Naive thymus-derived CD4-positive, alpha-beta T cell (primary cell): ENCODE measurements around the gene COL4A5. TPM values are rescaled to one million over a fixed set of nuclear protein-coding genes. Genes with fewer than 3 reads are reported as not detected.

ENCODE experiments used
- ATAC-seq: fragments of 150-1000 bp; cut with Tn5 transposase; 2 replicates; pipeline ENCODE4 v1.10.0; 2021; ENCODE audit warnings: mild to moderate bottlenecking, moderate library complexity
- CTCF ChIA-PET: fragments of 350-600 bp; sonication (Branson Sonifier 250); formaldehyde crosslinking; loops from one replicate; lab custom pipeline; 2021; ENCODE audit warnings: antibody characterized with exemption; lab: Charles Lee
- POLR2A ChIA-PET: fragments of 350-600 bp; sonication (Branson Sonifier 250); formaldehyde crosslinking; loops from one replicate; lab custom pipeline; 2021; ENCODE audit warnings: antibody characterized with exemption, inconsistent platforms; lab: Charles Lee
- DNase-seq, 9 donors: peaks; one replicate each; pipeline versions ENCODE4 v3.0.0 to v3.0.0-alpha.2; 2020 to 2022; ENCODE audit warnings: mixed read lengths in 1 of 9
- H3K27ac ChIP-seq: one replicate; pipeline ENCODE4 v1.7.0; 2013; ENCODE audit warnings: mild to moderate bottlenecking, low read depth, low read length, moderate library complexity
- H3K27me3 ChIP-seq, 2 donors: one replicate each; pipeline ENCODE4 v1.7.0; 2013; ENCODE audit warnings: low read length in 2 of 2, mild to moderate bottlenecking in 2 of 2, moderate library complexity in 2 of 2; ENCODE audit not compliant: control insufficient read depth in 2 of 2, insufficient read depth in 2 of 2
- H3K36me3 ChIP-seq, 3 experiments: 1 replicate in 2 of 3; 2 replicates in 1 of 3; pipeline ENCODE4 v1.7.0; 2013; ENCODE audit warnings: low read length in 3 of 3, mild to moderate bottlenecking in 3 of 3, moderate library complexity in 1 of 3; ENCODE audit not compliant: insufficient read depth in 3 of 3, control insufficient read depth in 2 of 3
- H3K4me1 ChIP-seq, 2 donors: one replicate each; pipeline ENCODE4 v1.7.0; 2013; ENCODE audit warnings: low read length in 2 of 2, mild to moderate bottlenecking in 2 of 2, moderate library complexity in 1 of 2; ENCODE audit not compliant: control insufficient read depth in 2 of 2, insufficient read depth in 2 of 2
- H3K4me3 ChIP-seq: 2 replicates; pipeline ENCODE4 v1.7.0; 2013; ENCODE audit warnings: mild to moderate bottlenecking, low read length
- H3K9me3 ChIP-seq, 3 experiments: 1 replicate in 2 of 3; 2 replicates in 1 of 3; pipeline ENCODE4 v1.7.0; 2013; ENCODE audit warnings: low read length in 3 of 3; ENCODE audit not compliant: control insufficient read depth in 2 of 3
- H3K27ac Mint-ChIP-seq, 9 donors: one replicate each; pipeline ENCODE4 v1.8.0; 2020 to 2022; ENCODE audit warnings: mixed read lengths in 9 of 9, mild to moderate bottlenecking in 8 of 9, moderate library complexity in 5 of 9, inconsistent platforms in 2 of 9
- H3K27me3 Mint-ChIP-seq, 5 donors: one replicate each; pipeline ENCODE4 v1.8.0; 2021 to 2022; ENCODE audit warnings: mixed read lengths in 5 of 5, mild to moderate bottlenecking in 1 of 5
- H3K36me3 Mint-ChIP-seq, 5 donors: one replicate each; pipeline ENCODE4 v1.8.0; 2020 to 2022; ENCODE audit warnings: mixed read lengths in 5 of 5, mild to moderate bottlenecking in 3 of 5, inconsistent platforms in 1 of 5
- H3K4me1 Mint-ChIP-seq, 7 donors: one replicate each; pipeline ENCODE4 v1.8.0; 2020 to 2022; ENCODE audit warnings: mixed read lengths in 7 of 7, mild to moderate bottlenecking in 3 of 7, inconsistent platforms in 1 of 7
- H3K4me3 Mint-ChIP-seq, 10 donors: one replicate each; pipeline ENCODE4 v1.8.0; 2020 to 2022; ENCODE audit warnings: mild to moderate bottlenecking in 10 of 10, mixed read lengths in 10 of 10, moderate library complexity in 6 of 10, inconsistent platforms in 2 of 10
- H3K9me3 Mint-ChIP-seq, 11 donors: one replicate each; pipeline ENCODE4 v1.8.0; 2020 to 2022; ENCODE audit warnings: mixed read lengths in 11 of 11, mild to moderate bottlenecking in 4 of 11, inconsistent platforms in 1 of 11, moderate library complexity in 1 of 11
- intact Hi-C, 2 donors: fragments of 100-400 bp; cut with micrococcal nuclease; formaldehyde crosslinking; loops; one replicate each; pipeline ENCODE4 v1.15.1; 2023
- polyA plus RNA-seq, 2 donors: library from polyadenylated mRNA; unstranded; fragments of 300-500 nt; fragmentation: Illumina TruSeq; gene quantifications; one replicate each; pipeline ENCODE4 v1.2.3, GENCODE V29; 2021
- total RNA-seq, 6 experiments: library from RNA in 5 of 6; stranded (reverse) in 5 of 6; gene quantifications; 1 replicate in 5 of 6; 2 replicates in 1 of 6; pipeline ENCODE4 v1.2.3 and lab custom pipeline; 2021 to 2026

COL4A5 gene
- total and polyA plus RNA-seq, 7 experiments from 2014 or later, result not detected

DNA sequence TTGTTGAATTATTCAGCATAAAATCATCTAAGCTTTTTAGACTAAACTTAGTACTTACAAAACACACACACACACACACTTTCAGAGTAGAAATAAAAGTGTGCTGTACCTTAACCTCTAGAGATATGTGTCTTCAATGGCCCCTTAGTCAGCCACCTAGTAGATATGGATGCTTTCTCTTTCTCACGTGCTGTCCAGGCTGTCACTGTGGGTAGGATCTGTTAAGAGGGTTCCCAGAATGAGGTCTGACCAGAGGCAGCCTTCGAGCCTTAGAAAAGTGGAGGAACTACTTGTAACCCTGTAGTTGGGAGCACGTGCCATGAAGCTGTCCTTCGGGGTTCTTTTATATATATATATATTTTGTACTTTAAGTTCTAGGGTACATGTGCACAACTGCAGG lies 117.9 kb downstream of the COL4A5 start:
- Mint-ChIP-seq H3K36me3 (no peaks in the 10 kb centered on the region), H3K9me3 (peaks cover 0 to 3% (median 0%) of the 10 kb centered on the region in 11 donors), H3K4me3 (no peak overlapping the region), H3K27ac (no peak overlapping the region), H3K27me3 (no peaks in the 10 kb centered on the region), H3K4me1 (no peaks in the 10 kb centered on the region)
- ATAC-seq (no peak), DNase-seq (no peak)
- POLR2A ChIA-PET, result no interaction called here
- Histone ChIP-seq H3K9me3 (no peaks in the 10 kb centered on the region), H3K4me3 (no peak overlapping the region), H3K36me3 (no peaks in the 10 kb centered on the region), H3K27ac (no peak overlapping the region), H3K27me3 (no peaks in the 10 kb centered on the region), H3K4me1 (no peaks in the 10 kb centered on the region)
- CTCF ChIA-PET, result no interaction called here
- intact Hi-C loops, result no loop called here

DNA sequence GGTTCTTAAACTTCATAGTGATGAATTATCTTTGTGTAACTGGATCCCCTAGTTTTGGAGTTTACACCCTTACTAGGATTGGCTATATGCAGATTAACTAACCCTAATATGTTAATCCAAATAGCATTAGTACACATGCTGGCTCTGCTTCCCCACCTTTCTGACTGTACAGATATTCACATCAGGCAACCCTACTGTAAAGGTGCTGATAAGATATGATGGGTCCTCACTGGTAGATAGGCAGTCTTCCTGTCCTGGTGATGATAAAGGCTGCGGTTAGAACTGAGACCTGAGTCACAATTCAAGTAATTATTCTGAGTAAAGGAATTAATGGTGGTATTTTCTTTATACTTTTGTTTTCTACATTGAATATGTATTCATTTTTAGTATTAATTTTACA lies 118.6 kb downstream of the COL4A5 start:
- no peak for ATAC-seq
- no peaks in the 10 kb centered on the region for H3K4me1 ChIP-seq
- ChIA-PET CTCF (no interaction called here), POLR2A (no interaction called here)
- no peaks in the 10 kb centered on the region for H3K27me3 ChIP-seq
- no peak overlapping the region for H3K27ac ChIP-seq
- H3K9me3 ChIP-seq, result no peaks in the 10 kb centered on the region
- no peak overlapping the region for H3K4me3 ChIP-seq
- no peak for DNase-seq
- no peaks in the 10 kb centered on the region for H3K36me3 Mint-ChIP-seq
- peaks cover 0 to 3% (median 0%) of the 10 kb centered on the region in 11 donors for H3K9me3 Mint-ChIP-seq
- intact Hi-C loops, result no loop called here
- no peaks in the 10 kb centered on the region for H3K36me3 ChIP-seq
- H3K4me3 Mint-ChIP-seq, result no peak overlapping the region
- H3K27ac Mint-ChIP-seq, result no peak overlapping the region
- H3K4me1 Mint-ChIP-seq, result no peaks in the 10 kb centered on the region
- no peaks in the 10 kb centered on the region for H3K27me3 Mint-ChIP-seq

DNA sequence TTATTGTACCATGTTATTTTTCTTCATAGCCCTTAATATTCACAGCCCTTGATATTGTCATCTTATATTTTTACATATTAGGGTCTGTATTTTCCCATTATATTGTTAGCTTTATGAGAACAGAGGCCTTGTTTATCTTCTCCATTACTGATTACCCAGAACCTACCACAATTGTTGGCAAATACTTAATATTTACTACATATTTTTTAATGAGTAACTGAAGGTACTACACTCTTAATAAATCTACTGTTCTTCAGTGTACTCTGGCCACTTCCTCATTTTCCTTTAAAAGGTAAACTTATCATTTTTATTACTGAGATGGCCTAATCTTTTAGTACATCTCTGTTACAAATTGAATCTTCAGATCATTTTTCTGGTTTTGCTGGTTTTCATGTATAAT lies 133.5 kb downstream of the COL4A5 start:
- H3K4me3 ChIP-seq, result no peak overlapping the region
- no peak overlapping the region for H3K4me3 Mint-ChIP-seq
- peaks cover 0 to 4% (median 0%) of the 10 kb centered on the region in 11 donors for H3K9me3 Mint-ChIP-seq
- no peaks in the 10 kb centered on the region for H3K4me1 Mint-ChIP-seq
- intact Hi-C loops, result no loop called here
- no peaks in the 10 kb centered on the region for H3K4me1 ChIP-seq
- H3K27ac Mint-ChIP-seq, result no peak overlapping the region
- H3K27me3 ChIP-seq, result no peaks in the 10 kb centered on the region
- no peaks in the 10 kb centered on the region for H3K9me3 ChIP-seq
- ChIA-PET CTCF (no interaction called here), POLR2A (no interaction called here)
- H3K27me3 Mint-ChIP-seq, result no peaks in the 10 kb centered on the region
- ATAC-seq, result no peak
- no peak for DNase-seq
- no peaks in the 10 kb centered on the region for H3K36me3 ChIP-seq
- H3K36me3 Mint-ChIP-seq, result no peaks in the 10 kb centered on the region
- H3K27ac ChIP-seq, result no peak overlapping the region

DNA sequence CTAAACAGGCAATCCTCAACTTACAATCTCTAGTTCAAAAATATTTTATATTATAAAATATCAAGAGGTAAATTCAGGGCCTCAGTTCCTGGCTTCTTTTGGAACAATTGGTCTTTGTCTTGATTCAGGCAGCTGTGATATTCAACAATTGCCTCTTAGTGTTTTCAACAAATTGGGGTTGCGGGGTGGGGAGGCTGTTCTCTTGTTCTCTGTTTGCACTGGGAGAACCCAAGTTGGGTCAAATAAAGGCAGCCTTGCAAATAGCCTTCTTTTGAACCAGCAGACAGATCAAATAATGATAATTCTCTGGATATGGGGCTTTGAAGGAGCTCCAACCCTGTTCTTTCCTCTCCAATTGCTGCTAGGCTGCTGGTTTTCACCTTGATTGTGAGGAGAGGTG lies 142.5 kb downstream of the COL4A5 start:
- intact Hi-C loops, result no loop called here
- Histone ChIP-seq H3K4me3 (no peak overlapping the region), H3K27me3 (no peaks in the 10 kb centered on the region), H3K4me1 (no peaks in the 10 kb centered on the region), H3K27ac (no peak overlapping the region), H3K9me3 (no peaks in the 10 kb centered on the region), H3K36me3 (no peaks in the 10 kb centered on the region)
- DNase-seq, result no peak
- Mint-ChIP-seq H3K9me3 (peaks cover 0 to 3% (median 0%) of the 10 kb centered on the region in 11 donors), H3K27me3 (no peaks in the 10 kb centered on the region), H3K4me1 (no peaks in the 10 kb centered on the region), H3K36me3 (no peaks in the 10 kb centered on the region), H3K27ac (no peak overlapping the region), H3K4me3 (no peak overlapping the region)
- no peak for ATAC-seq
- POLR2A ChIA-PET, result no interaction called here
- CTCF ChIA-PET, result no interaction called here

DNA sequence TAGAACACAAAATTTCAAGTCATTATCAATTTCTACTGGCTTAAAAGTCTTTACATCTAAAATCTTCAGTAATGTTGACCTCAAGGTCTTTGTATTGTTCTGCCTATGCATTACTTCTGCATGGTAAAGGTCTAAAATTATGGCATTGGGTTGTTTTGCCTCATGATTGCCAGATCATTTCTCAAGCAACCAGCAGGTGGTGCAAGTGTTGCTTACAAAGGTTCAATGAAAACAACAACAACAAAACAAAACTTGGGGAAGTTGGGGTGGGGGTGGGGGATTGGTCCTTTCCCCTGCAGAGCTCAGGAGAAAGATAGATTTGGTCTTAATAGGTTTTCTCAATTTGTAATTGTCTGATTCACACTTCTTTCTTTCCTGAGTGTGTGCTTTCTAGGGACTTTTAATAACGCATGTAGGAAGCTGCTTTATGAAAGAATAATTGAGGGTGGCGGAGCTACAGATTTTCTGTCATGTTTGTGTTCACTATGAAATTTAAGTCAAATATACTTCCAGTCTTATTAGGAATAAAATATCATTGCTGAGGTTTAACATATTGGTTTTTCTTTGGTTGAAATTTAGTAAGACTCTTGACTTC lies 145.1 kb downstream of the COL4A5 start:
- Histone ChIP-seq H3K27ac (no peak overlapping the region), H3K36me3 (no peaks in the 10 kb centered on the region), H3K4me1 (no peaks in the 10 kb centered on the region), H3K4me3 (no peak overlapping the region), H3K27me3 (no peaks in the 10 kb centered on the region), H3K9me3 (no peaks in the 10 kb centered on the region)
- DNase-seq (no peak), ATAC-seq (no peak)
- no peaks in the 10 kb centered on the region for H3K27me3 Mint-ChIP-seq
- H3K27ac Mint-ChIP-seq, result no peak overlapping the region
- no peaks in the 10 kb centered on the region for H3K4me1 Mint-ChIP-seq
- no peak overlapping the region for H3K4me3 Mint-ChIP-seq
- POLR2A ChIA-PET, result no interaction called here
- CTCF ChIA-PET, result no interaction called here
- H3K36me3 Mint-ChIP-seq, result no peaks in the 10 kb centered on the region
- intact Hi-C loops, result no loop called here
- H3K9me3 Mint-ChIP-seq, result peaks cover 0 to 1% (median 0%) of the 10 kb centered on the region in 11 donors

DNA sequence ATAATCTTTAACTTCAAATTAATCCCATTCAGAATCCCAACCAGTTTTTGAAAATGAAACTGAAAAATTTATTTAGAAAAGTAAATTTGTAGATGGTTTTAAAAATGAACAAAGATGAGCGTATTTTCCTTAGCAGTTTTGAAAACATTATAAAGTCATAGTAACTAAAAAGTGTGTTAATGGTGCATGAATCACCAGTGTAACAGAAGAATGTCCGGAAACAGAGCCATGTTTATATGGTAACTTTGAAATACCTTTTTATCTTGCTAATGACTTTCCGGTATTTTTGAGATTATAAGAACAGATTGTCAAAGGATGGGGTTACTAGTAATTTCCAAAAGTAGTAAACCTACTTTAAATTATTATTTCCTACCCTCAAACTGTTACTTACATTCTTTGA lies 150.9 kb downstream of the COL4A5 start:
- Mint-ChIP-seq H3K4me3 (no peak overlapping the region), H3K27me3 (no peaks in the 10 kb centered on the region), H3K4me1 (no peaks in the 10 kb centered on the region), H3K27ac (no peak overlapping the region), H3K36me3 (no peaks in the 10 kb centered on the region), H3K9me3 (peaks cover 0 to 21% (median 0%) of the 10 kb centered on the region in 11 donors)
- Histone ChIP-seq H3K4me1 (no peaks in the 10 kb centered on the region), H3K27ac (no peak overlapping the region), H3K27me3 (no peaks in the 10 kb centered on the region), H3K4me3 (no peak overlapping the region), H3K36me3 (no peaks in the 10 kb centered on the region), H3K9me3 (no peaks in the 10 kb centered on the region)
- ATAC-seq (no peak), DNase-seq (no peak)
- intact Hi-C loops, result no loop called here
- ChIA-PET CTCF (no interaction called here), POLR2A (no interaction called here)

DNA sequence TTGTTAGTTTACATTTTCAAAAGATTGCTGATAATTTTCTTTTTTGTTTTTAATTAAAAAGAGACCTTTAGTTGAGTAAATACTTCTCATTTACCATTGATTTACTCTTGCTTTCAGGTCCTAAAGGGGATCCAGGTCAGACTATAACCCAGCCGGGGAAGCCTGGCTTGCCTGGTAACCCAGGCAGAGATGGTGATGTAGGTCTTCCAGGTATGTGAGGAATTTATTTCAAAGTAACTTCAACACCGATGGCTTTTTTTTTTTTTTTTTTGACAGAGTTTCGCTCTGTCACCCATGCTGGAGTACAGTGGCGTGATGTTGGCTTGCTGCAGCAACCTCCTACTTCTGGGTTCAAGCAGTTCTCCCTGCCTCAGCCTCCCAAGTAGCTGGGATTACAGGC lies 161.6 kb downstream of the COL4A5 start:
- Mint-ChIP-seq H3K27me3 (no peaks in the 10 kb centered on the region), H3K4me3 (no peak overlapping the region), H3K9me3 (peaks cover 0 to 2% (median 0%) of the 10 kb centered on the region in 11 donors), H3K4me1 (no peaks in the 10 kb centered on the region), H3K27ac (no peak overlapping the region), H3K36me3 (no peaks in the 10 kb centered on the region)
- intact Hi-C loops, result no loop called here
- H3K4me3 ChIP-seq, result no peak overlapping the region
- POLR2A ChIA-PET, result no interaction called here
- H3K9me3 ChIP-seq, result no peaks in the 10 kb centered on the region
- H3K27me3 ChIP-seq, result no peaks in the 10 kb centered on the region
- CTCF ChIA-PET, result no interaction called here
- DNase-seq (no peak), ATAC-seq (no peak)
- H3K36me3 ChIP-seq, result no peaks in the 10 kb centered on the region
- no peaks in the 10 kb centered on the region for H3K4me1 ChIP-seq
- H3K27ac ChIP-seq, result no peak overlapping the region
